HS-27A (cell line): ENCODE data around the gene STX4.

ENCODE experiments used
- DNase-seq: peaks from one replicate; pipeline ENCODE4 v3.0.0-alpha.2; 2012; ENCODE audit warnings: low read depth, missing footprints

Gene STX4

GRCh38 chr16:31084584-31085302 lies 51.4 kb downstream of the STX4 start:
- DNase-seq, result no peak

- DNase-seq, result no peak
Measured at GRCh38 chr16:31085411-31085810, 52.1 kb downstream of the STX4 start.

GRCh38 chr16:31085873-31086628 lies 52.7 kb downstream of the STX4 start:
- DNase-seq, result no peak

GRCh38 chr16:31086629-31086906 lies 53.2 kb downstream of the STX4 start:
- DNase-seq, result no peak

GRCh38 chr16:31087481-31087880 lies 54.1 kb downstream of the STX4 start:
- DNase-seq, result no peak

- DNase-seq, result no peak
Measured at GRCh38 chr16:31087971-31088370, 54.6 kb downstream of the STX4 start.

GRCh38 chr16:31088459-31089183 lies 55.3 kb downstream of the STX4 start, which contains the start of gene PRSS53:
Gene PRSS53 (minus strand): TSS chr16:31088943. CDS start chr16:31088809, 134 bp downstream.
- DNase-seq, result no peak

- DNase-seq, result no peak
Measured at GRCh38 chr16:31089199-31089598, 55.8 kb downstream of the STX4 start.
